HCT116 (cell line): ENCODE measurements around the gene OSBPL5. TPM values are rescaled to one million over a fixed set of nuclear protein-coding genes. Genes with fewer than 3 reads are reported as not detected.

Experiments used
- ATAC-seq: fragments of 200-7000 bp; cut with Tn5 transposase; 2 replicates; pipeline ENCODE4 v1.9.1; 2020; ENCODE audit warnings: mild to moderate bottlenecking, moderate library complexity
- BruUV-seq: library from RNA; stranded (reverse); fragments of 400-500 nt; replicated peaks from 2 replicates; lab custom pipeline; 2021; lab: Mats Ljungman, UMichigan
- CTCF ChIA-PET: fragments of 300-600 bp; sonication (Branson Sonifier 250); formaldehyde crosslinking; loops from one replicate; lab custom pipeline; 2021; ENCODE audit warnings: antibody characterized with exemption; lab: Charles Lee
- POLR2A ChIA-PET: fragments of 300-600, 350-600 bp; sonication (Branson Sonifier 250); formaldehyde crosslinking; loops from one replicate; lab custom pipeline; 2021; ENCODE audit warnings: antibody characterized with exemption; lab: Charles Lee
- RAD21 ChIA-PET, 2 experiments: fragments of 300-600 bp; sonication (Branson Sonifier 250); formaldehyde crosslinking; loops; one replicate each; lab custom pipeline; 2023; ENCODE audit warnings: low total read pairs in 2 of 2; ENCODE audit not compliant: uncharacterized antibody in 2 of 2, unreplicated experiment in 2 of 2, low non-redundant PET in 1 of 2; lab: Charles Lee
- DNase-seq: peaks from one replicate; pipeline ENCODE4 v3.0.0-alpha.2; 2010; ENCODE audit warnings: low read depth, low spot score
- H2AFZ ChIP-seq: fragments of 200-600 bp; shearing (Covaris generic), sonication (generic); 2 replicates; pipeline ENCODE4 v1.6.1; 2017; ENCODE audit warnings: low read depth, mixed run types, mixed read lengths, antibody characterized with exemption, low read length; ENCODE audit not compliant: poor library complexity, severe bottlenecking
- H3K27ac ChIP-seq: 2 replicates; pipeline ENCODE4 v1.5.1; 2012; ENCODE audit warnings: low read depth, low read length
- H3K27me3 ChIP-seq: fragments of 200-600 bp; sonication (generic); 2 replicates; pipeline ENCODE4 v1.6.1; 2016; ENCODE audit warnings: mixed run types, low read length, mixed read lengths; ENCODE audit not compliant: insufficient read depth
- H3K36me3 ChIP-seq, 2 experiments: fragments of 200-500 bp in 1 of 2; fragments of 200-600 bp in 1 of 2; sonication (Bioruptor generic) in 1 of 2; sonication (generic) in 1 of 2; 2 replicates each; pipeline versions ENCODE4 v1.5.1 to v1.6.1; 2014 to 2016; ENCODE audit warnings: low read length in 2 of 2, inconsistent platforms in 1 of 2, mixed read lengths in 1 of 2, mixed run types in 1 of 2; ENCODE audit not compliant: insufficient read depth in 2 of 2, control insufficient read depth in 1 of 2
- H3K4me1 ChIP-seq, 2 experiments: fragments of 200-600 bp in 1 of 2; sonication (generic) in 1 of 2; 2 replicates each; pipeline versions ENCODE4 v1.5.1 to v1.6.1; 2012 to 2017; ENCODE audit warnings: low read length in 2 of 2, inconsistent platforms in 1 of 2, mild to moderate bottlenecking in 1 of 2, mixed read lengths in 1 of 2, mixed run types in 1 of 2, moderate library complexity in 1 of 2; ENCODE audit not compliant: insufficient read depth in 2 of 2, control insufficient read depth in 1 of 2
- H3K4me2 ChIP-seq: fragments of 200-600 bp; sonication (generic); 2 replicates; pipeline ENCODE4 v1.6.1; 2017; ENCODE audit warnings: mixed run types, low read length, mixed read lengths
- H3K4me3 ChIP-seq, 2 experiments: fragments of 200-600 bp in 1 of 2; sonication (generic) in 1 of 2; replicated peaks in 1 of 2; 2 replicates each; pipeline ENCODE4 v1.5.1; 2011 to 2016; ENCODE audit warnings: low read length in 2 of 2, control low read depth in 1 of 2, low read depth in 1 of 2, mild to moderate bottlenecking in 1 of 2, mixed read lengths in 1 of 2, mixed run types in 1 of 2
- H3K79me2 ChIP-seq: fragments of 200-600 bp; sonication (generic); 2 replicates; pipeline ENCODE4 v1.6.1; 2017; ENCODE audit warnings: mild to moderate bottlenecking, mixed run types, low read length, moderate library complexity, mixed read lengths; ENCODE audit not compliant: insufficient read depth
- H3K9ac ChIP-seq: fragments of 200-600 bp; sonication (generic); 2 replicates; pipeline ENCODE4 v1.6.1; 2016; ENCODE audit warnings: low read length, mixed read lengths
- H3K9me2 ChIP-seq: fragments of 200-600 bp; sonication (generic), shearing (Covaris generic); 2 replicates; pipeline ENCODE4 v1.6.1; 2017; ENCODE audit warnings: mixed run types, mild to moderate bottlenecking, moderate library complexity; ENCODE audit not compliant: insufficient read depth
- H3K9me3 ChIP-seq, 2 experiments: fragments of 200-500 bp in 1 of 2; fragments of 200-600 bp in 1 of 2; sonication (Bioruptor generic) in 1 of 2; sonication (generic) in 1 of 2; 2 replicates each; pipeline ENCODE4 v1.6.1; 2014 to 2017; ENCODE audit warnings: low read length in 2 of 2, mixed read lengths in 2 of 2, inconsistent platforms in 1 of 2, low read depth in 1 of 2, mild to moderate bottlenecking in 1 of 2, mixed run types in 1 of 2, moderate library complexity in 1 of 2; ENCODE audit not compliant: control insufficient read depth in 1 of 2, insufficient read depth in 1 of 2
- H4K20me1 ChIP-seq: fragments of 200-600 bp; sonication (generic), shearing (Covaris generic); 2 replicates; pipeline ENCODE4 v1.6.1; 2017; ENCODE audit warnings: mixed run types, mild to moderate bottlenecking, moderate library complexity; ENCODE audit not compliant: insufficient read depth
- EGR1 ChIP-seq: IDR thresholded peaks from 2 replicates; pipeline ENCODE4 v1.6.1; 2012; ENCODE audit warnings: low read depth
- ELF1 ChIP-seq: IDR thresholded peaks from 2 replicates; pipeline ENCODE4 v1.6.1; 2012; ENCODE audit warnings: low read depth, borderline replicate concordance
- FOSL1 ChIP-seq: IDR thresholded peaks from 2 replicates; pipeline ENCODE4 v1.6.1; 2012; ENCODE audit warnings: low read depth
- POLR2A ChIP-seq: IDR thresholded peaks from 2 replicates; pipeline ENCODE4 v1.7.0; 2011; ENCODE audit warnings: borderline replicate concordance; ENCODE audit not compliant: insufficient read depth, insufficient read length; ENCODE audit errors: extremely low read depth
- RAD21 ChIP-seq: IDR thresholded peaks from 2 replicates; pipeline ENCODE4 v1.6.1; 2012; ENCODE audit warnings: low read depth, mild to moderate bottlenecking
- SP1 ChIP-seq: IDR thresholded peaks from 2 replicates; pipeline ENCODE4 v1.6.1; 2012; ENCODE audit warnings: low read depth
- SRF ChIP-seq: IDR thresholded peaks from 2 replicates; pipeline ENCODE4 v1.6.1; 2012; ENCODE audit warnings: low read depth
- TCF7L2 ChIP-seq: IDR thresholded peaks from 2 replicates; pipeline ENCODE4 v1.7.0; 2011; ENCODE audit warnings: borderline replicate concordance, inconsistent platforms; ENCODE audit not compliant: insufficient read depth, insufficient read length; ENCODE audit errors: extremely low read depth
- intact Hi-C: fragments of 100-400 bp; cut with micrococcal nuclease; formaldehyde crosslinking; loops from 2 replicates; pipeline ENCODE4 v1.10.0; 2022
- total RNA-seq: library from RNA; stranded (reverse); gene quantifications from one replicate; pipeline ENCODE4 v1.2.1, GENCODE V29; 2021; ENCODE audit not compliant: unreplicated experiment
- TF ChIP-seq, protein P1 (sequence below): IDR thresholded peaks from 2 replicates; pipeline ENCODE4 v1.6.1; 2012
- TF ChIP-seq, protein P2 (sequence below), 3 experiments: fragments of 200-600 bp in 1 of 3; sonication (generic) in 1 of 3; IDR thresholded peaks in 2 of 3; conservative IDR thresholded peaks in 1 of 3; 2 replicates each; pipeline ENCODE4 v1.5.1; 2012 to 2017; ENCODE audit warnings: low read depth in 2 of 3, low read length in 2 of 3, antibody characterized with exemption in 1 of 3, borderline replicate concordance in 1 of 3, control low read depth in 1 of 3, mild to moderate bottlenecking in 1 of 3, mixed read lengths in 1 of 3, mixed run types in 1 of 3, moderate library complexity in 1 of 3; ENCODE audit not compliant: insufficient read depth in 1 of 3
- TF ChIP-seq, protein P3 (sequence below): IDR thresholded peaks from 2 replicates; pipeline ENCODE4 v1.6.1; 2011; ENCODE audit warnings: mild to moderate bottlenecking, low read length, moderate library complexity; ENCODE audit not compliant: insufficient replicate concordance; ENCODE audit errors: extremely low read depth

Gene OSBPL5
- total RNA-seq, 1 experiment from 2014 or later: 44.2 TPM

DNA sequence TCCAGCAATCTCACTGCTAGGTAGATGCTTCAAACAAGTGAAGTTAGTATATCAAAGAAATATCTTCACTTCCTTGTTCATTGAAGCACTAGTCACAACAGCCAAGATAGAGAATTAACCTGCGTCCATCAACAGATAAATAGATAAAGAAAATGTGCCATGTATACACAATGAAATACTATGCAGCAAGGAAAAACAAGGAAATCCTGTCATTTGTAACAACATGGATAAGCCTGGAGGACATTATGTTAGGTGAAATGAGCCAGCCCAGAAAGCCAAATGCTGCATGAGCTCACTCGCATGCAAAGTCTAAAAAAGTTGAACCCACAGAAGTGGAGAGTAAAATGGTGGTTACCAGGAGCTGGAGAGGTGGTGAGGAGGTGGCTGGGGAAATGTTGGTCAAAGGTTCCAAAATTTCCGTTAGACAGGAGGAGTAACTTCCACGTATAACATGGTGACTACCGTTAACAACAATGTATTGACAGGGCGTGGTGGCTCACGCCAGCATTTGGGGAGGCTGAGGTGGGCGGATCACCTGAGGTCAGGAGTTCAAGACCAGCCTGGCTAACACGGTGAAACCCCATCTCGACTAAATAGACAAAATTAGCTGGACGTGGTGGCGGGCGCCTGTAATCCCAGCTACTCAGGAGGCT is 84.3 kb downstream of the OSBPL5 start:
- Histone ChIP-seq H3K9ac (no peak overlapping the region), H2AFZ (no peak overlapping the region), H3K36me3 (no peaks in the 10 kb centered on the region), H3K27me3 (no peaks in the 10 kb centered on the region), H3K9me3 (no peaks in the 10 kb centered on the region), H3K4me1 (peaks cover 0 to 9% of the 10 kb centered on the region in 2 experiments; a peak in 2 of 4 replicates), H3K79me2 (no peaks in the 10 kb centered on the region), H4K20me1 (no peaks in the 10 kb centered on the region), H3K4me3 (no peak overlapping the region), H3K4me2 (peak overlapping the region; percentile 39), H3K9me2 (no peaks in the 10 kb centered on the region), H3K27ac (no peak overlapping the region)
- DNase-seq: no peak
- RAD21 ChIA-PET: no interaction called here
- TF ChIP-seq, protein P1, sequence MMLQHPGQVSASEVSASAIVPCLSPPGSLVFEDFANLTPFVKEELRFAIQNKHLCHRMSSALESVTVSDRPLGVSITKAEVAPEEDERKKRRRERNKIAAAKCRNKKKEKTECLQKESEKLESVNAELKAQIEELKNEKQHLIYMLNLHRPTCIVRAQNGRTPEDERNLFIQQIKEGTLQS: no peak
- TF ChIP-seq FOSL1 (no peak), ELF1 (no peak), EGR1 (no peak), TCF7L2 (no peak), RAD21 (no peak), POLR2A (no peak), SP1 (no peak), SRF (no peak)
- TF ChIP-seq, protein P2, sequence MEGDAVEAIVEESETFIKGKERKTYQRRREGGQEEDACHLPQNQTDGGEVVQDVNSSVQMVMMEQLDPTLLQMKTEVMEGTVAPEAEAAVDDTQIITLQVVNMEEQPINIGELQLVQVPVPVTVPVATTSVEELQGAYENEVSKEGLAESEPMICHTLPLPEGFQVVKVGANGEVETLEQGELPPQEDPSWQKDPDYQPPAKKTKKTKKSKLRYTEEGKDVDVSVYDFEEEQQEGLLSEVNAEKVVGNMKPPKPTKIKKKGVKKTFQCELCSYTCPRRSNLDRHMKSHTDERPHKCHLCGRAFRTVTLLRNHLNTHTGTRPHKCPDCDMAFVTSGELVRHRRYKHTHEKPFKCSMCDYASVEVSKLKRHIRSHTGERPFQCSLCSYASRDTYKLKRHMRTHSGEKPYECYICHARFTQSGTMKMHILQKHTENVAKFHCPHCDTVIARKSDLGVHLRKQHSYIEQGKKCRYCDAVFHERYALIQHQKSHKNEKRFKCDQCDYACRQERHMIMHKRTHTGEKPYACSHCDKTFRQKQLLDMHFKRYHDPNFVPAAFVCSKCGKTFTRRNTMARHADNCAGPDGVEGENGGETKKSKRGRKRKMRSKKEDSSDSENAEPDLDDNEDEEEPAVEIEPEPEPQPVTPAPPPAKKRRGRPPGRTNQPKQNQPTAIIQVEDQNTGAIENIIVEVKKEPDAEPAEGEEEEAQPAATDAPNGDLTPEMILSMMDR (IDR thresholded peaks at IDR 0.05 in 2 of 3, conservative IDR thresholded peaks at IDR 0.05 in 1 of 3; ENCODE audit: borderline replicate concordance in 1 of 3, insufficient read depth in 1 of 3, low read depth in 2 of 3, low read length in 2 of 3): no peak
- TF ChIP-seq, protein P3, sequence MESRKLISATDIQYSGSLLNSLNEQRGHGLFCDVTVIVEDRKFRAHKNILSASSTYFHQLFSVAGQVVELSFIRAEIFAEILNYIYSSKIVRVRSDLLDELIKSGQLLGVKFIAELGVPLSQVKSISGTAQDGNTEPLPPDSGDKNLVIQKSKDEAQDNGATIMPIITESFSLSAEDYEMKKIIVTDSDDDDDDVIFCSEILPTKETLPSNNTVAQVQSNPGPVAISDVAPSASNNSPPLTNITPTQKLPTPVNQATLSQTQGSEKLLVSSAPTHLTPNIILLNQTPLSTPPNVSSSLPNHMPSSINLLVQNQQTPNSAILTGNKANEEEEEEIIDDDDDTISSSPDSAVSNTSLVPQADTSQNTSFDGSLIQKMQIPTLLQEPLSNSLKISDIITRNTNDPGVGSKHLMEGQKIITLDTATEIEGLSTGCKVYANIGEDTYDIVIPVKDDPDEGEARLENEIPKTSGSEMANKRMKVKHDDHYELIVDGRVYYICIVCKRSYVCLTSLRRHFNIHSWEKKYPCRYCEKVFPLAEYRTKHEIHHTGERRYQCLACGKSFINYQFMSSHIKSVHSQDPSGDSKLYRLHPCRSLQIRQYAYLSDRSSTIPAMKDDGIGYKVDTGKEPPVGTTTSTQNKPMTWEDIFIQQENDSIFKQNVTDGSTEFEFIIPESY: no peak
- intact Hi-C loops: no loop called here
- no TSS peak for BruUV-seq
- CTCF ChIA-PET: no interaction called here
- ATAC-seq: no peak
- POLR2A ChIA-PET: no interaction called here
